SK-N-SH treated with all-trans-retinoic acid at 6 μM for 48 hours (cell line): ENCODE results near the gene TMEFF2.

Experiments
- CREB5 ChIP-seq: fragments of 250-450 bp; sonication (Bioruptor Pico); IDR thresholded peaks from 2 replicates; pipeline ENCODE4 v1.5.1; 2020; ENCODE audit warnings: low read depth, mild to moderate bottlenecking, moderate library complexity
- GLIS3 ChIP-seq: fragments of 250-450 bp; sonication (Bioruptor Pico); IDR thresholded peaks from 2 replicates; pipeline ENCODE4 v1.5.0; 2020; ENCODE audit warnings: mild to moderate bottlenecking, moderate library complexity
- PATZ1 ChIP-seq: fragments of 250-450 bp; sonication (Bioruptor Pico); IDR thresholded peaks from 2 replicates; pipeline ENCODE4 v1.8.0; 2020; ENCODE audit warnings: mild to moderate bottlenecking, moderate library complexity, borderline replicate concordance
- PPARA ChIP-seq: fragments of 250-450 bp; sonication (Bioruptor Pico); IDR thresholded peaks from 2 replicates; pipeline ENCODE4 v1.5.0; 2020; ENCODE audit warnings: mild to moderate bottlenecking, borderline replicate concordance
- RARB ChIP-seq: fragments of 250-450 bp; sonication (Bioruptor Pico); IDR thresholded peaks from 2 replicates; pipeline ENCODE4 v1.8.0; 2021; ENCODE audit warnings: mild to moderate bottlenecking, moderate library complexity
- TF ChIP-seq, protein P1 (sequence below): fragments of 250-450 bp; sonication (Bioruptor Pico); IDR thresholded peaks from 2 replicates; pipeline ENCODE4 v1.8.0; 2021; ENCODE audit warnings: low read depth, mild to moderate bottlenecking, moderate library complexity, borderline replicate concordance

- no peak for TF ChIP-seq CREB5 (CRISPR knock-in tag)
- TF ChIP-seq, protein P1, sequence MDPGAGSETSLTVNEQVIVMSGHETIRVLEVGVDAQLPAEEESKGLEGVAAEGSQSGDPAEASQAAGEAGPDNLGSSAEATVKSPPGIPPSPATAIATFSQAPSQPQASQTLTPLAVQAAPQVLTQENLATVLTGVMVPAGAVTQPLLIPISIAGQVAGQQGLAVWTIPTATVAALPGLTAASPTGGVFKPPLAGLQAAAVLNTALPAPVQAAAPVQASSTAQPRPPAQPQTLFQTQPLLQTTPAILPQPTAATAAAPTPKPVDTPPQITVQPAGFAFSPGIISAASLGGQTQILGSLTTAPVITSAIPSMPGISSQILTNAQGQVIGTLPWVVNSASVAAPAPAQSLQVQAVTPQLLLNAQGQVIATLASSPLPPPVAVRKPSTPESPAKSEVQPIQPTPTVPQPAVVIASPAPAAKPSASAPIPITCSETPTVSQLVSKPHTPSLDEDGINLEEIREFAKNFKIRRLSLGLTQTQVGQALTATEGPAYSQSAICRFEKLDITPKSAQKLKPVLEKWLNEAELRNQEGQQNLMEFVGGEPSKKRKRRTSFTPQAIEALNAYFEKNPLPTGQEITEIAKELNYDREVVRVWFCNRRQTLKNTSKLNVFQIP (CRISPR knock-in tag), result no peak
- TF ChIP-seq RARB (CRISPR knock-in tag), result no peak
- TF ChIP-seq PATZ1 (CRISPR knock-in tag), result no peak
- TF ChIP-seq PPARA, result no peak
- no peak for TF ChIP-seq GLIS3
Observed at GRCh38 chr2:192236136-192236535, 41.4 kb upstream of the TMEFF2 start.
